Measurements from ENCODE around the gene SLC16A10.
"Not testable (repeated sequence)": the region's sequence is repeated elsewhere in the genome, so short reads cannot be mapped to it uniquely, and the experiment has no call there.

The SLC16A10 gene

GRCh38 chr6:111219785-111220184, 132.5 kb downstream of the SLC16A10 start:
- no peak for DNase-seq (ENCODE audit: low read depth)

- DNase-seq (ENCODE audit: low read depth) = no peak
Measured at GRCh38 chr6:111220383-111221031, 133.2 kb downstream of the SLC16A10 start.

DNA sequence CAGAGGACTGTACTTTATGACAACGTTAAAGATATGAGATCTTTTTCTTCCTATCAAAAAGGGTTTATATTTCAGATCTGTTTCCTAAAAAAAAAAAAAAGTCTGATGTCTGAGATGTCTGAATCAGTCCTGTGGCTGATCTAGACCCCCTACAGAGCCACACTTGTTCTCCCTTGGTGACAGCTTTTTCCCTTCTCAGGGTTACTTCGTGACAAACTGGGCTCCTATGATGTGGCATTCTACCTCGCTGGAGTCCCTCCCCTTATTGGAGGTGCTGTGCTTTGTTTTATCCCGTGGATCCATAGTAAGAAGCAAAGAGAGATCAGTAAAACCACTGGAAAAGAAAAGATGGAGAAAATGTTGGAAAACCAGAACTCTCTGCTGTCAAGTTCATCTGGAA, 134.5 kb downstream of the SLC16A10 start:
- no peak for DNase-seq (ENCODE audit: low read depth)

- DNase-seq (ENCODE audit: low read depth) = no peak
Measured at GRCh38 chr6:111222341-111222740, 135.0 kb downstream of the SLC16A10 start.

DNA sequence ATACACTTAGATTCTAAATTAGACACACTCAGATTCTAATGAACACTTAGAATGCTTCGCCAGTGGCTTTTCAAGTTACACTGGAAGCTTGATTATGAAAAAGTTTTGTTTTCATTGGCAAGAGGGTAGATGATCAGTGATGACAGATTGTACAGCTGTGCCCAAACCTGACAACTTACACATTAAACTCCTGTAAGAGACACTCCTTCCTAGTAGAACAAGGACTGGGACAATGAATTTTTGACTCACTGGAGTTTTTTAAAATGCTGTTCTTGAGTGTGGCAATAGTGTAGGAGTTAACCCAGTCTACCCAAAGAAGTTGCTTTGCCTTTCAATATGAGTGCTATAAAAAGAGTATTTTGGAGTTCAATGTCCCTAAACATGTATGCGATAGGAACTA, 140.8 kb downstream of the SLC16A10 start:
- DNase-seq (ENCODE audit: low read depth) = no peak

- DNase-seq (ENCODE audit: low read depth) = no peak
Measured at GRCh38 chr6:111230351-111231089, 143.2 kb downstream of the SLC16A10 start.

GRCh38 chr6:111231090-111231459, 143.8 kb downstream of the SLC16A10 start:
- no peak for DNase-seq (ENCODE audit: low read depth)

- no peak for DNase-seq (ENCODE audit: low read depth)
Measured at GRCh38 chr6:111237852-111238251, 150.5 kb downstream of the SLC16A10 start.

GRCh38 chr6:111238464-111239119, 151.3 kb downstream of the SLC16A10 start:
- DNase-seq (ENCODE audit: low read depth) = no peak

DNA sequence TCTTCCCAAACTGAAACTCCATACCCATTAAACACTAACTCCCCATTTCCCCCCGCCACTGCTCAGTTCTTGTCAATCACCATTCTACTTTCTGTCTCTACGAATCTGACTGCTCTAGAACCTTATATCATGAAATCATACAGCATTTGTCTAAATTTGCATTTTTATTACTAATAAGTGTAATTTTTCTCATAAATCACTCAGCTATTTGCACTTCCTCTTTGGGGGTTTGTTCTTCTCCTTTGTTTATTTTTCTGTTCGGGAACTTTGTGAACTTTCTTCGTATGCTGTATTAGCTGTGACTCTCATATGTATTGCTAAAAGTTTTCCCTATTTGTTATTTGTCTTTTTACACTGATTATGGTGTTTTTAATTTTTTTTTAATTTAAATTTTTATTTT, 152.2 kb downstream of the SLC16A10 start:
- DNase-seq (ENCODE audit: low read depth) = no peak

DNA sequence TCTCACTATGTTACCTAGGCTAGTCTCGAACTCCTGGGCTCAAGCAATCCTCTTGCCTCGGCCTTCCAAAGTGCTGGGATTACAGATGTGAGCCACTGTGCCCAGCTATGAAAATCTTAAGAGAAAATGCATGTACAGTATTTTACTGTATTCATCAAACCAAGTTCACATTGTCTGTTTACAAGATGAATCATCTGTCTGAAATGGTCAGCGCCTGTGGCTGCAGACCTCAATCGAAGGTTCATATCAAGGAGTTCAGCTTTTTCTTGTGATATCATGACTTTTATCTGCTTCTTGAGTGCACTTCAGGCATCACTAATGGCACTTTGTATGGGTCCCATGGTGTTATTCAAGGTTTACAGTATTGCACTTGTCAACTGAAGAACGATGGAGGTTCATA, 155.1 kb downstream of the SLC16A10 start:
- no peak for DNase-seq (ENCODE audit: low read depth)

DNA sequence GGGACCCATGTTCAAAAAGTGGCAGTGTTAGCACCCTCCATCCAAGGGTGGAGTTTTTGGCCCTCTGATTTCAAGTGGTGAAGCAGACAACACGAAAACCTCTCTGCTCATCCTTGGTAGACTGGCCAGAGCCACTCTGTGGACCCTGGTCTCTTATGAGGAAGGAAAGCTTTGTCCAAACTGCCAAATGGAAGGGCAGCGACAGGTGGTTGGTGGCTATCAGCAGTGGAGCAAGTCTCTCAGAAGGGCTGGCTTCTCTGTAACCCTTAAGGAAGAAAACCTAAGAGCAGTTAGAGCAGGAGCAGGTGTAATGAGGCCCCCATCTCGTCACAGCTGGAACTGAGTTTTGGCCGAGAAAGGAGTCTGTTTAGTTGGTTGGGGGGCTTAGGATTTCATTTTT, 155.8 kb downstream of the SLC16A10 start:
- DNase-seq (ENCODE audit: low read depth) = no peak

DNA sequence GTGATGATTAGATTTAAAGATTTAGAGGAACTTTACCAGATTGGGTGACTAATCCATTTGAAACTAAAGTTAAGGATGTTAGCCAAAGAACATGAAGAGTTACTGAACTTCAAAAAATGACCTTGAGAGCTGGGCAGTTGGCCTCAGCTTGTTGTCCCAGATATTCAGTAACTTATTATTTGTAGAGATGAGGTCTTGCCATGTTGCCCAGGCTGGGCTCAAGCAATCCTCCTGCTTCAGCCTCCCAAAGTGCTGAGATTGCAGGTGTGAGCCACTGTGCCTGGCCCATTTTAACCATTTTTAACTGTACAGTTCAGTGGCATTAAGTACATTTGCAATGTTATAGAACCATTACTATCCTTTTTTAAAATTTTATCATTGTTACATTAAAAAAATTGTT, 161.5 kb downstream of the SLC16A10 start:
- DNase-seq (ENCODE audit: low read depth) = no peak

- no peak for DNase-seq (ENCODE audit: low read depth)
Measured at GRCh38 chr6:111250791-111251354, 163.6 kb downstream of the SLC16A10 start.

GRCh38 chr6:111252726-111253125, 165.4 kb downstream of the SLC16A10 start:
- no peak for DNase-seq (ENCODE audit: low read depth)

DNA sequence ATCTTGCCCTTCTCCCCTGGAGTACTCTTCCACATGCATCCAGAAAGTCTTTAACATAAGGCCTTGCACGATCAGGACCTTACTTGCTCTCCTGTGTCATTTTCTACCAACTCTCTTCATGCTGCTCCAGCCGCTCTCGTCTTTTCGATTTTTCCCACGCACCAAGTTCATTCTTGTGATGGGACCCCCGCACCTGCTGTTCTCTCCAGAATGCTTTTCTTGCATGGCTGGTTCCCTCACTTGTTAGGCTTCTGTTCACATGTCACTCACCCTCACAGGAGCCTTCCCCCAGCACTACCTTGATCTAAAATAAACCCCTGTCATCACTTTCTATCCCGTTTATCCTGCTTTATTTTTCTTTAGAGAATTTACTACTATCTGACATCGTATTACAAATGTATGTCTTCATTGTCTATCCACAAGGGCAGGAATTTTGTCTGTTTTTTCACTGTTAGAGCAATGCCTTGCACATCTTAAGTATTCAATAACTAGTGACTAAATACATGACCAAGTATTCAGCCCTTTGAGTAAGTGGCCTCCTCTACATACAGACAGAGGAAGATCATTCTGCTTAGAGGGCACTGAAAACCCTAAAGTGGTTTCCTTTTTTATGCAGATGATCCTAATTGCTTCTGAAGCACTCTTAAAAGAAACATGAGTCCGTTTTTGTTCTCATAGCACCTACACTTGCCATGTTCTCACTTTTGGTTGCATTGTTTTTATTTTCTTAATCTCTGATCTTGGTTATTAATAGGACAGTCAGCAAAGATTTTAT, 166.9 kb downstream of the SLC16A10 start:
- no peak for DNase-seq (ENCODE audit: low read depth)

GRCh38 chr6:111254779-111255166, 167.5 kb downstream of the SLC16A10 start:
- DNase-seq (ENCODE audit: low read depth) = no peak

GRCh38 chr6:111255838-111256237, 168.5 kb downstream of the SLC16A10 start:
- not testable (repeated sequence) for DNase-seq (ENCODE audit: low read depth)

DNA sequence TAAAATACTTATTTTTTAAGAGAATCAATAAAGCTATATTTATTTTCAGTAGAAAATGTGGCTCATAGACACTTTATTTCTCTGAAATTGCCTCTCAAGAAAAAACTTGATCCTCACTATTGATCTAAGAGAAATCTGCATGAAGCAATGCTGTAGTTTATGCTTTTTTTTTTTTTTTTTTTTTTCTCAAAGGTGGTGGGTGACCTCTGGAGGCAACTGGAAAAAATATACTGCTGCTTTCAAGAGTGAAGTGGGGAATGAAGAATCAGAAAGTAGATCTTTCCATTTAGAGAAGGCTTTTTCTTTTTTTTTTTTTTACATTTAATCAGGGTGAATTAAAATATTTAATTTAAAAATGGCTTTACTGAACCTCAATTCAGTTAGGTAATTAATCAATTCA, 169.3 kb downstream of the SLC16A10 start:
- no peak for DNase-seq (ENCODE audit: low read depth)

GRCh38 chr6:111258010-111258409, 170.7 kb downstream of the SLC16A10 start:
- DNase-seq (ENCODE audit: low read depth) = no peak

DNA sequence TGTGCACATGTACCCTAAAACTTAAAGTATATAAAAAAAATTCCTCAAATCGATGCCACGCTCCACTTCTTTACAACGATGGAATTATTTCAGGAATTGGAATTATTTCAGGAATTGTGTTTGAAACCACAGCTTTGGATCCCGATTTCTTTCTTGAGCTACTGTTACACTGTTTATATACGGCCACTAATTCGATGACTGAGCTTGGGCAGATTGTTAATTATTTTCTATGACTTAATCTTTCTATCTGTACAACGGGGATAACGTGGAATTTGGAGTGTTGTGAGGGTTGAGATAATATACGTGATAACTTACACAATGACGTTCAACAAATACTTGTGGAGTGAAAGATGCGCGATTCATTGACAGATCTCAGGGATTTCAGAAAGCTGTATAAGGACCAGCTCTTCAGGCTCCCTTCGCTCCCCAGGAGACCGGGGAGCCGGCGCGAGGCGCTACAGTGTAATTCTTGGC, 171.3 kb downstream of the SLC16A10 start:
- DNase-seq (ENCODE audit: low read depth) = no peak

Data from stimulated activated CD8-positive, alpha-beta memory T cell treated with anti-CD3 and anti-CD28 coated beads, Interleukin-4, amount 100 ng/mL, for 24 hours (primary cell).